H9 (cell line): ENCODE data around the gene PRKCA. TPM values are rescaled to one million over a fixed set of nuclear protein-coding genes. Genes with fewer than 3 reads are reported as not detected.

Experiments used
- DNase-seq: peaks from one replicate; pipeline ENCODE4 v3.0.0-alpha.2; 2017
- H2AFZ ChIP-seq: one replicate; pipeline ENCODE4 v1.6.1; 2013; ENCODE audit warnings: mild to moderate bottlenecking, low read length, control low read depth, moderate library complexity
- H2AK5ac ChIP-seq: 2 replicates; pipeline ENCODE4 v1.6.1; 2013; ENCODE audit warnings: low read length, control low read depth, mixed read lengths; ENCODE audit not compliant: insufficient read length
- H2BK120ac ChIP-seq: one replicate; pipeline ENCODE4 v1.6.1; 2013; ENCODE audit warnings: low read depth, mild to moderate bottlenecking, low read length, control low read depth, inconsistent platforms; ENCODE audit not compliant: poor library complexity, severe bottlenecking
- H2BK12ac ChIP-seq: 2 replicates; pipeline ENCODE4 v1.6.1; 2013; ENCODE audit warnings: low read length, control low read depth, mixed read lengths, low read depth; ENCODE audit not compliant: insufficient read length
- H2BK15ac ChIP-seq: 2 replicates; pipeline ENCODE4 v1.6.1; 2013; ENCODE audit warnings: low read depth, low read length, control low read depth
- H2BK20ac ChIP-seq: one replicate; pipeline ENCODE4 v1.6.1; 2013; ENCODE audit warnings: low read depth, mild to moderate bottlenecking, low read length, control low read depth, inconsistent platforms; ENCODE audit not compliant: poor library complexity, severe bottlenecking
- H2BK5ac ChIP-seq: 2 replicates; pipeline ENCODE4 v1.6.1; 2013; ENCODE audit warnings: low read length, control low read depth, mixed read lengths; ENCODE audit not compliant: insufficient read length
- H3K14ac ChIP-seq: 2 replicates; pipeline ENCODE4 v1.6.1; 2013; ENCODE audit warnings: low read length, control low read depth; ENCODE audit not compliant: insufficient read depth
- H3K18ac ChIP-seq: 2 replicates; pipeline ENCODE4 v1.6.1; 2013; ENCODE audit warnings: low read depth, mild to moderate bottlenecking, mixed read lengths, low read length, control low read depth; ENCODE audit not compliant: insufficient read length
- H3K23ac ChIP-seq: 2 replicates; pipeline ENCODE4 v1.6.1; 2013; ENCODE audit warnings: low read length, control low read depth, mixed read lengths, low read depth; ENCODE audit not compliant: insufficient read length
- H3K23me2 ChIP-seq: 2 replicates; pipeline ENCODE4 v1.6.1; 2013; ENCODE audit warnings: low read depth, mild to moderate bottlenecking, mixed read lengths, low read length, control low read depth; ENCODE audit not compliant: insufficient read length, poor library complexity, severe bottlenecking
- H3K27ac ChIP-seq: 2 replicates; pipeline ENCODE4 v1.5.1; 2013; ENCODE audit warnings: low read length, control low read depth, mixed read lengths, low read depth; ENCODE audit not compliant: insufficient read length
- H3K27me3 ChIP-seq: 2 replicates; pipeline ENCODE4 v1.6.1; 2013; ENCODE audit warnings: low read length, control low read depth, inconsistent platforms; ENCODE audit not compliant: insufficient read depth
- H3K4ac ChIP-seq: 2 replicates; pipeline ENCODE4 v1.6.1; 2013; ENCODE audit warnings: low read depth, mild to moderate bottlenecking, control low read depth, inconsistent platforms, low read length, moderate library complexity
- H3K4me1 ChIP-seq: 2 replicates; pipeline ENCODE4 v1.6.1; 2013; ENCODE audit warnings: low read length, control low read depth, inconsistent platforms; ENCODE audit not compliant: insufficient read depth
- H3K4me2 ChIP-seq: 2 replicates; pipeline ENCODE4 v1.6.1; 2013; ENCODE audit warnings: low read length, control low read depth, mixed read lengths; ENCODE audit not compliant: insufficient read length, insufficient read depth
- H3K56ac ChIP-seq: 2 replicates; pipeline ENCODE4 v1.6.1; 2013; ENCODE audit warnings: low read depth, mild to moderate bottlenecking, mixed read lengths, low read length, control low read depth; ENCODE audit not compliant: insufficient read length
- H3K79me1 ChIP-seq: 2 replicates; pipeline ENCODE4 v1.6.1; 2013; ENCODE audit warnings: low read depth, mild to moderate bottlenecking, moderate library complexity, low read length, control low read depth, inconsistent platforms; ENCODE audit not compliant: insufficient read depth, poor library complexity, severe bottlenecking
- H3K79me2 ChIP-seq: 2 replicates; pipeline ENCODE4 v1.6.1; 2013; ENCODE audit warnings: low read length, control low read depth, inconsistent platforms; ENCODE audit not compliant: insufficient read depth
- H3K9ac ChIP-seq: 2 replicates; pipeline ENCODE4 v1.6.1; 2013; ENCODE audit warnings: low read length, control low read depth, mixed read lengths; ENCODE audit not compliant: insufficient read length; ENCODE audit errors: extremely low read depth
- H3K9me3 ChIP-seq: one replicate; pipeline ENCODE4 v1.6.1; 2013; ENCODE audit warnings: low read depth, low read length, inconsistent platforms; ENCODE audit not compliant: control insufficient read depth
- H3T11ph ChIP-seq: one replicate; pipeline ENCODE4 v1.6.1; 2013; ENCODE audit warnings: mild to moderate bottlenecking, low read length, control low read depth, inconsistent platforms
- H4K20me1 ChIP-seq: one replicate; pipeline ENCODE4 v1.6.1; 2013; ENCODE audit not compliant: control insufficient read depth, insufficient read length, insufficient read depth
- H4K5ac ChIP-seq: 2 replicates; pipeline ENCODE4 v1.6.1; 2013; ENCODE audit warnings: low read depth, mild to moderate bottlenecking, mixed read lengths, low read length, control low read depth; ENCODE audit not compliant: insufficient read length
- H4K8ac ChIP-seq: replicated peaks from 2 replicates; pipeline ENCODE4 v1.6.1; 2013; ENCODE audit warnings: low read length, control low read depth, mixed read lengths, low read depth; ENCODE audit not compliant: insufficient read length
- H4K91ac ChIP-seq: 2 replicates; pipeline ENCODE4 v1.6.1; 2013; ENCODE audit warnings: low read depth, mild to moderate bottlenecking, moderate library complexity, mixed read lengths, low read length, control low read depth; ENCODE audit not compliant: insufficient read length
- H3K27ac Mint-ChIP-seq, 3 experiments: 2 replicates in 2 of 3; 3 replicates in 1 of 3; pipeline ENCODE4 v1.8.0; 2020 to 2021; ENCODE audit warnings: mixed read lengths in 3 of 3, mild to moderate bottlenecking in 1 of 3, moderate library complexity in 1 of 3
- H3K27me3 Mint-ChIP-seq: 2 replicates; pipeline ENCODE4 v1.8.0; 2021; ENCODE audit warnings: low read depth, mild to moderate bottlenecking, moderate library complexity, mixed read lengths
- H3K36me3 Mint-ChIP-seq, 3 experiments: 2 replicates in 2 of 3; 3 replicates in 1 of 3; pipeline ENCODE4 v1.8.0; 2020 to 2021; ENCODE audit warnings: low read depth in 3 of 3, mixed read lengths in 3 of 3; ENCODE audit not compliant: insufficient read depth in 1 of 3
- H3K4me1 Mint-ChIP-seq, 2 experiments: 2 replicates each; pipeline ENCODE4 v1.8.0; 2020; ENCODE audit warnings: mixed read lengths in 2 of 2
- H3K4me3 Mint-ChIP-seq, 2 experiments: 2 replicates in 1 of 2; 3 replicates in 1 of 2; pipeline ENCODE4 v1.8.0; 2020 to 2021; ENCODE audit warnings: mild to moderate bottlenecking in 2 of 2, mixed read lengths in 2 of 2, moderate library complexity in 1 of 2
- H3K9me3 Mint-ChIP-seq, 2 experiments: 2 replicates in 1 of 2; 3 replicates in 1 of 2; pipeline ENCODE4 v1.8.0; 2020; ENCODE audit warnings: mild to moderate bottlenecking in 2 of 2, mixed read lengths in 2 of 2, moderate library complexity in 1 of 2
- WGBS: extraction: QIAGEN DNeasy Blood & Tissue Kit; methylation state at CpG from one replicate; pipeline ENCODE4 v1.1.7; 2013; ENCODE audit warnings: missing lambda C conversion rate, low lambda C conversion rate, mixed read lengths; ENCODE audit not compliant: insufficient read length; ENCODE audit errors: extremely low coverage; 5-methylcytosine and 5-hydroxymethylcytosine counted together
- total RNA-seq: library from RNA; stranded (reverse); gene quantifications from 2 replicates; pipeline ENCODE4 v1.2.1, GENCODE V29; 2021
- TF ChIP-seq, protein P1 (sequence below): fragments of 200-600 bp; sonication (generic); conservative IDR thresholded peaks from 3 replicates; pipeline ENCODE4 v1.8.0; 2021; ENCODE audit warnings: antibody characterized with exemption, mild to moderate bottlenecking

The PRKCA gene
- total RNA-seq, 1 experiment from 2014 or later, result 10.5 TPM

DNA sequence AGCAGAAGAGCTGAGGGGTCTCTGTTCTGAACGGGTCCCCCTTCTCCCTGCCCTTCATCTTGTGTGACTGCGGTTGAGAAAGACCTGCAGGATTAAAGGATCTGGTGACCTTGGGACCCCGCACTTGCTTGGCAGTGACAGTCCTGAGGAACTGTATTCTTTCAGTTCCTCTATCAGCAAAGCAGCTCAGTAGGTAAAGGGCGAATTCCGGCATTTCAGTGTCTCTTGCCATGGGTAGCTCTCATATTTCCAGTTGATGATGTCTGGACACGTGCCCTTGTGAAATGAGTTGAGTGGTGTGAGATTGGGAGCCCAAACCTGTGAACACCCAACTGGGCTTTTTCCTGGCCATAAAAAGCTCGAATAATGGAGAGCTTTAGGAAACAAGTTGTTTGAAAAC, 135.7 kb downstream of the PRKCA start:
- Histone ChIP-seq H3K4ac (no peak overlapping the region), H3K79me2 (no peaks in the 10 kb centered on the region)

More for the DNA sequence above, 135.7 kb downstream of the PRKCA start:
- H3K9ac ChIP-seq, result no peak overlapping the region
- no peak overlapping the region for H2AFZ ChIP-seq
- no peak overlapping the region for H4K91ac ChIP-seq
- H2BK120ac ChIP-seq, result no peak overlapping the region
- H3K9me3 Mint-ChIP-seq, result no peaks in the 10 kb centered on the region
- H3K27ac ChIP-seq, result no peak overlapping the region
- H3K27ac Mint-ChIP-seq, result no peak overlapping the region
- H3K56ac ChIP-seq, result no peak overlapping the region
- no peak overlapping the region for H3K14ac ChIP-seq
- no peaks in the 10 kb centered on the region for H3K9me3 ChIP-seq
- no peaks in the 10 kb centered on the region for H3K23me2 ChIP-seq
- peaks cover 7% of the 10 kb centered on the region for H3K4me1 ChIP-seq
- H3K23ac ChIP-seq, result no peak overlapping the region
- H3K4me2 ChIP-seq, result no peak overlapping the region
- WGBS, result no CpG with 5 or more reads among the region's 7 CpGs
- no peak overlapping the region for H2BK12ac ChIP-seq
- H3K4me3 Mint-ChIP-seq, result no peak overlapping the region
- H3K27me3 ChIP-seq, result no peaks in the 10 kb centered on the region; the same call in 1 of the 2 replicates
- no peak overlapping the region for H2BK20ac ChIP-seq
- TF ChIP-seq, protein P1, sequence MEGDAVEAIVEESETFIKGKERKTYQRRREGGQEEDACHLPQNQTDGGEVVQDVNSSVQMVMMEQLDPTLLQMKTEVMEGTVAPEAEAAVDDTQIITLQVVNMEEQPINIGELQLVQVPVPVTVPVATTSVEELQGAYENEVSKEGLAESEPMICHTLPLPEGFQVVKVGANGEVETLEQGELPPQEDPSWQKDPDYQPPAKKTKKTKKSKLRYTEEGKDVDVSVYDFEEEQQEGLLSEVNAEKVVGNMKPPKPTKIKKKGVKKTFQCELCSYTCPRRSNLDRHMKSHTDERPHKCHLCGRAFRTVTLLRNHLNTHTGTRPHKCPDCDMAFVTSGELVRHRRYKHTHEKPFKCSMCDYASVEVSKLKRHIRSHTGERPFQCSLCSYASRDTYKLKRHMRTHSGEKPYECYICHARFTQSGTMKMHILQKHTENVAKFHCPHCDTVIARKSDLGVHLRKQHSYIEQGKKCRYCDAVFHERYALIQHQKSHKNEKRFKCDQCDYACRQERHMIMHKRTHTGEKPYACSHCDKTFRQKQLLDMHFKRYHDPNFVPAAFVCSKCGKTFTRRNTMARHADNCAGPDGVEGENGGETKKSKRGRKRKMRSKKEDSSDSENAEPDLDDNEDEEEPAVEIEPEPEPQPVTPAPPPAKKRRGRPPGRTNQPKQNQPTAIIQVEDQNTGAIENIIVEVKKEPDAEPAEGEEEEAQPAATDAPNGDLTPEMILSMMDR, result no peak
- DNase-seq, result no peak
- H4K20me1 ChIP-seq, result no peaks in the 10 kb centered on the region
- no peak overlapping the region for H2BK15ac ChIP-seq
- H3K27me3 Mint-ChIP-seq, result no peaks in the 10 kb centered on the region
- H3T11ph ChIP-seq, result no peak overlapping the region
- no peak overlapping the region for H2BK5ac ChIP-seq
- no peak overlapping the region for H4K5ac ChIP-seq
- no peak overlapping the region for H2AK5ac ChIP-seq
- H3K4me1 Mint-ChIP-seq, result peaks cover 2 to 7% of the 10 kb centered on the region in 2 experiments; a peak in 2 of 4 replicates
- no peaks in the 10 kb centered on the region for H3K36me3 Mint-ChIP-seq
- H4K8ac ChIP-seq, result no peak overlapping the region
- H3K79me1 ChIP-seq, result no peaks in the 10 kb centered on the region
- no peak overlapping the region for H3K18ac ChIP-seq
